ENCODE results near the gene TIGIT.

Gene TIGIT

GRCh38 chr3:114351822-114352145 is 58.0 kb downstream of the TIGIT start:
- no peak for DNase-seq (ENCODE audit: low spot score)

- DNase-seq (ENCODE audit: low spot score) = no peak
These were observed 61.8 kb downstream of the TIGIT start for GRCh38 chr3:114355653-114356052.

DNA sequence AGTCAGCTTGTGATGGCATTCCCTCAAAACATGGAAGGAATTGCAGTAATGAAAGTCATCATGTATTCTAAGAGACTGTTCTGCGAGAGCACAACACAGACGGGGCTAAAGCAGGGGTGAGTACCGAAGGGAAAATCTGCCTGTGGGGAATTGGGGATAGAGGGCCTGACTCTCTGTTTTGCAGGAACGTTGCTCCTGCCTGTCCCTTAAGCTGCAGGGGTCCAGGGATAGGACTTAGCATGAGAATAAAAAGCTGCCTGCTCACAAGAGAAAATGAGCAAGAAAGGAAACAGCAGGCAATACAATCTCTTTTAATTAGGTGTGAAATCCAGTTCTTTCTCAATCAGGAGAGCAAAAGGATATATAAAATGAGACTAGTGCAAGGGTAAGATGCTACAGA is 62.2 kb downstream of the TIGIT start:
- DNase-seq (ENCODE audit: low spot score) = no peak

GRCh38 chr3:114356525-114356924 is 62.7 kb downstream of the TIGIT start:
- no peak for DNase-seq (ENCODE audit: low spot score)

All from GM03348 (cell line).